ENCODE results near the gene RTN4R. TPM values are rescaled to one million over a fixed set of nuclear protein-coding genes. Genes with fewer than 3 reads are reported as not detected.
"Not testable (repeated sequence)": the region's sequence is repeated elsewhere in the genome, so short reads cannot be mapped to it uniquely, and the experiment has no call there.

The RTN4R gene
- total RNA-seq, 2 donors from 2014 or later, result 1.4 to 1.5 TPM

DNA sequence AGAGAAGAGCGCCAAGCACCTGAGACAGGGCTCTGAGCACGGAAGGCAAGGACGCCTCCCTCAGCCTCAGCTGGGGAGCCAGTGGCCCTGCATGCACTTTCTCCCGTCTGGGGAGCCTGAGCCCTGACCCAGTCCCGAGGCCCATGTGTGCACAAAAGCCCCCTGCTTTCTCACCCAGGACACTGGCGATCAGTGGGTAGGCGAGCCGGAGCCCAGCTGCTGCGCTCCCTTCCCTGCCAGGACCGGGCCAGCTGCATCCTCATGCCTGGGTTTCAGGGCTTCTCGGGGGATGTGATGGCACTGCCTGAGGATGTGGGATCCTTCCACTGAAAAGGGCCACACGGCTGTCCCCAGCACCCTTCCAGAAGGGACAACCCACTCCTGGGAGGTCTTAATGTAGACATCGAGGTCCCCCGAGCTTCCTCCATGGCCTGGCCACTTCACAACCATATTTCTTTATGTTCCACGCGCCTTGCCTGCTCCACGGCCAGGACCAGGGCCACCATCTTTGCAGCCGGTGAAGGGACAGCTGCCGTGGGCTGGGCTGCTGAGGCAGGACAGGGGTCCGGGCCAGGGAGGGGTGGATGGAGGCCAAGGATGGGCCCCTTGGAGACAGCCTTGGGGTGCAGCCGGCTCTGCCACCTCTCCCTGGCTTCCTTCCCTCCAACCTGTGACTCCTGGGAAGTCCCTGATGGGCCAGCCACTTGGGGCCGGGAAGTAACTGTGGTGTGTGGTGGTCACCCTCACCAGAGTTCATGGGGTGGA lies 10.8 kb upstream of the RTN4R start:
- not testable (repeated sequence) for H3K27me3 Mint-ChIP-seq (ENCODE audit: low read depth); H3K9me3 Mint-ChIP-seq; H3K4me1 Mint-ChIP-seq (ENCODE audit: low read depth); H3K36me3 Mint-ChIP-seq (ENCODE audit: insufficient read depth in 2 of 2); H3K27ac Mint-ChIP-seq; DNase-seq; ATAC-seq (replicated peaks in 1 of 2); H3K4me3 Mint-ChIP-seq

DNA sequence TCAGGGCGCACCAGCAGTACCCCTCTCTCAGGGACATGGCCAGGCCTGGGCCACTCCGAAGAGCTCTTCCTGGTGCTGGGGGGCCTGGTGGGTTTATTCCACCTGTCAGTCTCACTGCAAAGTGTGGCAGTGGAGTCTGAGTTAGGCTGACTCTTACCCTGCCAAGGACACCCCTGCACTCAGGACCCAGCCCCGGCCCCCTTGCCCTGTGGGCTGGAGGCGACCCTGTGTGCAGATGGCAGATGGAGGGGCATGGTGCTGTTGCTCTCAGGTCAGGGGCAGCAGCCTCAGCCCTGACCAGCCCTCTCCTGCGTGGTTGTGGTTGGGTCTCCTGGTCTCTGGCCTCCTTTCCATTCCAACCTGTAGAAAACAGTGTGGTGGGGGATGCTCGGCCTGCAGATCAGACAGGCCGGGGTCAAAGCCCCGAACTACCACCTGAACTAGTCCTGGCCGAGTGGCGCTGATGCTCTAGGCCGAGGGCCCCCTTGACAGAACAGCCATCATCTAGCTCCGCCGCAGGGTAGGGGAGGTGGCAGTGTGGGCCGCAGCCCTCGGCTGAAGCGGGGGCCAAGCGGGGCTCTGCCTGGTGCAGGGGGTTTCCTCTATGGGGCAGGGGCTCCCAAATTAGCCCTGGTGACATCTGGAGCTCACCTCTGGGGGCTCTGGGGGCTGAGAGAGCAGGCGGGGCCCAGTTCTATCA lies 10.0 kb upstream of the RTN4R start:
- not testable (repeated sequence) for H3K27me3 Mint-ChIP-seq (ENCODE audit: low read depth); H3K36me3 Mint-ChIP-seq (ENCODE audit: insufficient read depth in 2 of 2); H3K4me1 Mint-ChIP-seq (ENCODE audit: low read depth); H3K27ac Mint-ChIP-seq; ATAC-seq (replicated peaks in 1 of 2); H3K9me3 Mint-ChIP-seq; DNase-seq; H3K4me3 Mint-ChIP-seq

DNA sequence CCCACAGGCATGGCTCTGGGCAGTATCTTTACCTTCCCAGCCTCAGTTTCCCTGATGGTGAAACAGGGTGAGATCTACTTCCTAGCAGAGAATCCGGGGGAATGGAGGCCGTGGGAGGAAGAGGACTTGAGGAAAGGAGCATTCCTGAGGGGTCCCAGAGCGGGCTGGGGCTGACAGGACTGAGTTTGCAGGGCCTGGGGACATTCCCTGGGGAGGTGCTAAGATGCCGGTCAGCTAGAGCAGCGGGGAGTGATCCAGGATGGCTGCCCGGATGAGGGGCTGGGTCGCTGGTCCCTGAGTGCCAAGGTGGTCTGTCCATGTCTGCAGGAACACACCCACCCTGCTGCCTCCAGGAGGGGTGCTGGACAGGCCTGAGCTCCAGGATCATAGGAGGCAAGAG lies 8.3 kb upstream of the RTN4R start:
- H3K27me3 Mint-ChIP-seq (ENCODE audit: low read depth), result no peaks in the 10 kb centered on the region
- H3K4me1 Mint-ChIP-seq (ENCODE audit: low read depth), result no peaks in the 10 kb centered on the region
- no peaks in the 10 kb centered on the region for H3K36me3 Mint-ChIP-seq (ENCODE audit: insufficient read depth in 2 of 2)
- ATAC-seq (replicated peaks in 1 of 2) (no peak), DNase-seq (no peak)
- H3K4me3 Mint-ChIP-seq, result no peak overlapping the region
- H3K27ac Mint-ChIP-seq, result no peak overlapping the region
- H3K9me3 Mint-ChIP-seq, result no peaks in the 10 kb centered on the region

DNA sequence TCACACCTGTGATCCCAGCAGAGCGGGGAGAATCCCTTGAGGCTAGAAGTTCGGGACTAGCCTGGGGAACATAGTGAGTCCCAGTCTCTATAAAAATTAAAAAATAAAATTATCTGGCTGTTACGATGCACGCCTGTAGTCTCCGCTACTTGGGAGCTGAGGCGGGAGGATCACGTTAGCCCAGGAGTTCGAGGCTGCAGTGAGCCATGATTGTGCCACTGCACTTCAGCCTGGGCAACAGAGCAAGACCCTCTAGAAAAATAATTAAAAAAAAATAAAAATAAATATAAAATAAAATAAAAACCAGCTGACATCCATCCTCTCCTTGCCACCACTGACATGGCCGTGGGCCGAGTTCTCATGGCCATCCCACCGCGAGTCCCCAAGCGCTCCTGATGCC lies 7.7 kb upstream of the RTN4R start:
- Mint-ChIP-seq H3K36me3 (ENCODE audit: insufficient read depth in 2 of 2) (no peaks in the 10 kb centered on the region), H3K4me3 (no peak overlapping the region), H3K27ac (no peak overlapping the region), H3K27me3 (ENCODE audit: low read depth) (no peaks in the 10 kb centered on the region), H3K9me3 (no peaks in the 10 kb centered on the region), H3K4me1 (ENCODE audit: low read depth) (no peaks in the 10 kb centered on the region)
- DNase-seq, result no peak
- no peak for ATAC-seq (replicated peaks in 1 of 2)

DNA sequence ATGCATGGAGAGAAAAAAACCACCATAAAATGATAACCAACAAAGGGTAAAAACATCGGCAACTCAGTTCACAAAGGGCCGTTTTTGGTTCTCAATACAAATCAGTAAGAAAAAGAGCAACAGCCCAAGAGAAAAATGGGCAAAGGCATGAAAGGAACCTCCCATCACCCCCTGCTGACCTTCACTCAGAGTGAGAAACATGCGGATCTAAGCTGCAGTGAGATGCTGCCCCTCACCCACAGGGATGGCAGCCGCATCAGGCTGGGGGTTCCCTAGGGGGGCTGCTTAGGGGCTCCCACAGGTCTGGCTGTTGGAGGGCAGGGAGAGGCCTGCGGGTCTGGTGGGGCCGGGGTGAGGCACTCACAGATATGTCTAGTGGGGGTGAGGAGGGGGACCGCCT lies 7.2 kb upstream of the RTN4R start:
- H3K9me3 Mint-ChIP-seq; H3K4me3 Mint-ChIP-seq; H3K36me3 Mint-ChIP-seq (ENCODE audit: insufficient read depth in 2 of 2): not testable (repeated sequence)

DNA sequence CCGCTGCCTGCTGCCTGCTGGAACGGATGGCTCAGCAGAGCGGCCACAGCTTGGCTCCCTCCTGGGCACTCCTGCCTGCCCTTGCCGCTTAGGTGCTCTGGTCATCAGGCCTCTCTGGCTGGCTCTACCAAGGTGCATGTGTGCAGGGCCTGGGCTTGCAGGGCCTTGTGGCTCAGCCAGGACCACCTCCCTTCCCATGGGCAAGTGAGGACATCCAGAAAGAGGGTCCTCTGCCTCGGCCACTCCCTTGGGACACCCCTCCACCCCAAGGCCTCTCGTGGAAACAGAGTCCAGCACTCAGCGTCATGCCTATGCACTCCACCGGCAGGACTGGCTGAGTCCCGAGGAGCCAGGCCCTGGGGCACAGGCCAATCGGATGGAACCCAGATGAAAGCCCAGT lies 6.3 kb upstream of the RTN4R start:
- H3K4me1 Mint-ChIP-seq (ENCODE audit: low read depth); ATAC-seq (replicated peaks in 1 of 2); H3K27ac Mint-ChIP-seq; H3K9me3 Mint-ChIP-seq; H3K27me3 Mint-ChIP-seq (ENCODE audit: low read depth); H3K4me3 Mint-ChIP-seq; H3K36me3 Mint-ChIP-seq (ENCODE audit: insufficient read depth in 2 of 2); DNase-seq: not testable (repeated sequence)

More for the DNA sequence above, 7.2 kb upstream of the RTN4R start:
- not testable (repeated sequence) for H3K4me1 Mint-ChIP-seq (ENCODE audit: low read depth); DNase-seq; ATAC-seq (replicated peaks in 1 of 2); H3K27me3 Mint-ChIP-seq (ENCODE audit: low read depth); H3K27ac Mint-ChIP-seq

DNA sequence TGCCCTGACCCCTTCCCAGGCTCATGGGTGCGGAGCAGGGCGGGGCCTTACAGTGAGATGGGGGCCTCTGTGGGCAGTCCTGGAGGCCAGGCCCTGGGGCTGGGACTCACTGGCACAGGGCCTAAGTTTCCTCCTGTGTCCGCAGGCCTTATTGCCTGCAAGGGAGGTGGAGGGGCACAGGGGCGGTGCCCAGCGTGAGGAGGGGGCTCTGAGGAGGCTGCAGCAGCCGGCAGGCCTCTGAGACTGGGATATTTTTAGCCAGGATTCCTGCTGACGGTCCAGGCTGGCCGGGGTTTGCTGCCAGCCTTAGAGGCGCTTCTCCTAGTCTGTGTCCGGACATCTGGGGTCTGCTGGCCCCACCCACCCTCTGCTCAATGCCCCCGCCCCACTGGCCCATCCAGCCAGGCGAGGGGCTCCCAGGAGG lies 5.7 kb upstream of the RTN4R start:
- Mint-ChIP-seq H3K4me3 (no peak overlapping the region), H3K36me3 (ENCODE audit: insufficient read depth in 2 of 2) (no peaks in the 10 kb centered on the region), H3K27ac (no peak overlapping the region), H3K27me3 (ENCODE audit: low read depth) (no peaks in the 10 kb centered on the region), H3K4me1 (ENCODE audit: low read depth) (no peaks in the 10 kb centered on the region), H3K9me3 (no peaks in the 10 kb centered on the region)
- DNase-seq (no peak), ATAC-seq (replicated peaks in 1 of 2) (no peak)

GRCh38 chr22:20272700-20273099 lies 4.6 kb upstream of the RTN4R start:
- no peaks in the 10 kb centered on the region for H3K9me3 Mint-ChIP-seq
- DNase-seq (no peak), ATAC-seq (replicated peaks in 1 of 2) (no peak)
- H3K4me1 Mint-ChIP-seq (ENCODE audit: low read depth), result no peaks in the 10 kb centered on the region
- H3K27ac Mint-ChIP-seq, result no peak overlapping the region
- no peak overlapping the region for H3K4me3 Mint-ChIP-seq
- H3K36me3 Mint-ChIP-seq (ENCODE audit: insufficient read depth in 2 of 2), result no peaks in the 10 kb centered on the region
- no peaks in the 10 kb centered on the region for H3K27me3 Mint-ChIP-seq (ENCODE audit: low read depth)

GRCh38 chr22:20272174-20272573 lies 4.1 kb upstream of the RTN4R start:
- no peak overlapping the region for H3K27ac Mint-ChIP-seq
- H3K36me3 Mint-ChIP-seq (ENCODE audit: insufficient read depth in 2 of 2), result no peaks in the 10 kb centered on the region
- ATAC-seq (replicated peaks in 1 of 2), result no peak
- H3K4me1 Mint-ChIP-seq (ENCODE audit: low read depth), result no peaks in the 10 kb centered on the region
- no peak overlapping the region for H3K4me3 Mint-ChIP-seq
- H3K27me3 Mint-ChIP-seq (ENCODE audit: low read depth), result no peaks in the 10 kb centered on the region
- H3K9me3 Mint-ChIP-seq, result no peaks in the 10 kb centered on the region
- no peak for DNase-seq

DNA sequence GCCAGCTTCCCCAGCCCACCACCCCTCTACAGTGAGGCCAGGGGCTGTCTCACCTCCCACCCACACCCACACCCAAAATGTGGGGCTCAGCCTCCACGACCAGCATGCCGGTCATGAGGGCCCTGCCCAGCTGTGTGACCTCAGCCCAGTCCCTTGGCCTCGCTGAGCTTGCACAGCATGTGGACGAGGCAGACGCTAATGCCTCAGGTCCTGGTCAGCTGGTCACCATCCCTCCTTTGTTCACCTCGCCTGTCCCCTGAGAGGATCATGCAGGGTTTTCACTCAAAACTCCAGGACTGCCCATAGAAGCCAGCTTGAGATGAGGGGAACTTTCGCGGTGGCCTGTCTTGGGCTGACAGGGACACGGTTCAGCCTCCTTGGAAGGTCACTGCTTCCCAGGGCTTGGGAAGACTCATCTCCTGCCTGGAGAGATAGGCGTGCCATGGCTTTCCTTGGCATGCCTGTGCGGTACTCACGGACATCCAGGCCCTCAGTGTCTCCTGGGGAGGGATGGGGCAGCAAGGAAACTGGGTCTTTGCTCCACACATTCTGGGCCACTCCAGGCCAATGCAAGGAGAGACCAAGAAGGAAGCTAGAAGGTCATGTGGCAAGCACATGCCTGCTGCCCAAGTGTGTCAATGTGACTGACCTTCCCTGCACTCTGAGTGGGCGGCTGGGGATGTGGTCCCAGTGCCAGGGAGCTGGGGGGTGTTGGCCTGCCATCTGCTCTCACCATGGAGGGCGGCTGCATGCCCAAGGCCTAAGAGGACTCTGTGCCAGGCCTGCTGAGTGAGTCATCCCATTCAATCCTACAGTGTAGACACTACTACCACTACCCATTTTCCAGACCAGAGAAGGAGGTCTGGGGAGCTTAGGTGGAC lies 3.2 kb upstream of the RTN4R start:
- DNase-seq, result no peak
- ATAC-seq (replicated peaks in 1 of 2), result no peak
- Mint-ChIP-seq H3K27me3 (ENCODE audit: low read depth) (no peaks in the 10 kb centered on the region), H3K4me3 (no peak overlapping the region), H3K36me3 (ENCODE audit: insufficient read depth in 2 of 2) (no peaks in the 10 kb centered on the region), H3K4me1 (ENCODE audit: low read depth) (no peaks in the 10 kb centered on the region), H3K27ac (no peak overlapping the region), H3K9me3 (no peaks in the 10 kb centered on the region)

- H3K9me3 Mint-ChIP-seq; H3K4me3 Mint-ChIP-seq; H3K27ac Mint-ChIP-seq; H3K27me3 Mint-ChIP-seq (ENCODE audit: low read depth); DNase-seq; H3K36me3 Mint-ChIP-seq (ENCODE audit: insufficient read depth in 2 of 2); H3K4me1 Mint-ChIP-seq (ENCODE audit: low read depth); ATAC-seq (replicated peaks in 1 of 2): not testable (repeated sequence)
Measured at GRCh38 chr22:20270190-20271113, 2.3 kb upstream of the RTN4R start.

DNA sequence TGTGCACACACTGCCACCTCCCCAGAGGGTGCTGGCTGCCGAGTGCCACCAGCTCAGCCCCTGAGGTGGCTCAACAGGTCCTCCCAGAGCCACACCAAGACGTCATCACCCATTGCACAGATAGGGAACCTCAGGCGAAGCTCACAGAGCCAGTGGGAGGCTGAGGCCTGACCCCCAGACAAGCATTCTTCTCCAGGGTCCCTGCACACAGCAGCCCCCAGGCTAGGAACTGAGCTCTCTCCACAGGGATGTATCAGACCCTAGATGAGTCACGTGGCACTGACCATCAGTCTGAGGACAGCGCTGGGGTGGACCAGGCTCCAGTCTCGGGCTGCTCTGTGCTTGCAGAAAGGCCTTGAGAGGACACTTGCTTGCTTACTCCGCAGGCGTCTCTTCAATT lies 1.6 kb upstream of the RTN4R start:
- not testable (repeated sequence) for H3K4me1 Mint-ChIP-seq (ENCODE audit: low read depth); H3K36me3 Mint-ChIP-seq (ENCODE audit: insufficient read depth in 2 of 2); H3K27me3 Mint-ChIP-seq (ENCODE audit: low read depth); H3K27ac Mint-ChIP-seq; H3K4me3 Mint-ChIP-seq; H3K9me3 Mint-ChIP-seq; ATAC-seq (replicated peaks in 1 of 2); DNase-seq
